Measurements from ENCODE around the gene LOXHD1.

Gene LOXHD1

GRCh38 chr18:46649071-46649862 is 7.8 kb downstream of the LOXHD1 start:
- Histone ChIP-seq H3K27me3 (ENCODE audit: control insufficient read depth, insufficient read depth, low read length) (no peaks in the 10 kb centered on the region; the same call in 1 of the 2 replicates), H3K9me3 (ENCODE audit: control insufficient read depth, insufficient read depth, low read length) (no peaks in the 10 kb centered on the region), H3K4me1 (ENCODE audit: control insufficient read depth, insufficient read depth, low read length) (no peaks in the 10 kb centered on the region), H3K27ac (ENCODE audit: low read length) (no peak overlapping the region), H3K4me3 (ENCODE audit: low read length) (no peak overlapping the region), H3K36me3 (ENCODE audit: control insufficient read depth, insufficient read depth, low read length) (no peaks in the 10 kb centered on the region)
- no CpG with 5 or more reads among the region's 12 CpGs for WGBS (ENCODE audit: insufficient coverage, insufficient read length)
- DNase-seq (ENCODE audit: low read depth, low spot score) = no peak

- no peak overlapping the region for H3K4me3 ChIP-seq (ENCODE audit: low read length)
- H3K36me3 ChIP-seq (ENCODE audit: control insufficient read depth, insufficient read depth, low read length) = no peaks in the 10 kb centered on the region
- DNase-seq (ENCODE audit: low read depth, low spot score) = no peak
- no peaks in the 10 kb centered on the region for H3K4me1 ChIP-seq (ENCODE audit: control insufficient read depth, insufficient read depth, low read length)
- H3K9me3 ChIP-seq (ENCODE audit: control insufficient read depth, insufficient read depth, low read length) = no peaks in the 10 kb centered on the region
- no peaks in the 10 kb centered on the region for H3K27me3 ChIP-seq (ENCODE audit: control insufficient read depth, insufficient read depth, low read length)
- H3K27ac ChIP-seq (ENCODE audit: low read length) = no peak overlapping the region
- WGBS (ENCODE audit: insufficient coverage, insufficient read length) = no CpG with 5 or more reads among the region's 7 CpGs
Observed at GRCh38 chr18:46646468-46646867, 10.6 kb downstream of the LOXHD1 start.

- Histone ChIP-seq H3K4me3 (ENCODE audit: low read length) (no peak overlapping the region), H3K9me3 (ENCODE audit: control insufficient read depth, insufficient read depth, low read length) (no peaks in the 10 kb centered on the region)
- no CpG with 5 or more reads among the region's 5 CpGs for WGBS (ENCODE audit: insufficient coverage, insufficient read length)
Observed at GRCh38 chr18:46642561-46642960, 14.5 kb downstream of the LOXHD1 start.

GRCh38 chr18:46641917-46642316 is 15.1 kb downstream of the LOXHD1 start:
- WGBS (ENCODE audit: insufficient coverage, insufficient read length) = no CpG with 5 or more reads among the region's 7 CpGs
- no peaks in the 10 kb centered on the region for H3K4me1 ChIP-seq (ENCODE audit: control insufficient read depth, insufficient read depth, low read length)

More at GRCh38 chr18:46642561-46642960, 14.5 kb downstream of the LOXHD1 start:
- H3K27me3 ChIP-seq (ENCODE audit: control insufficient read depth, insufficient read depth, low read length) = no peaks in the 10 kb centered on the region
- H3K36me3 ChIP-seq (ENCODE audit: control insufficient read depth, insufficient read depth, low read length) = no peaks in the 10 kb centered on the region
- H3K27ac ChIP-seq (ENCODE audit: low read length) = no peak overlapping the region
- DNase-seq (ENCODE audit: low read depth, low spot score) = no peak
- no peaks in the 10 kb centered on the region for H3K4me1 ChIP-seq (ENCODE audit: control insufficient read depth, insufficient read depth, low read length)

GRCh38 chr18:46639386-46639785 is 17.6 kb downstream of the LOXHD1 start:
- Histone ChIP-seq H3K36me3 (ENCODE audit: control insufficient read depth, insufficient read depth, low read length) (no peaks in the 10 kb centered on the region), H3K4me1 (ENCODE audit: control insufficient read depth, insufficient read depth, low read length) (no peaks in the 10 kb centered on the region), H3K4me3 (ENCODE audit: low read length) (no peak overlapping the region), H3K27me3 (ENCODE audit: control insufficient read depth, insufficient read depth, low read length) (no peaks in the 10 kb centered on the region), H3K9me3 (ENCODE audit: control insufficient read depth, insufficient read depth, low read length) (no peaks in the 10 kb centered on the region), H3K27ac (ENCODE audit: low read length) (no peak overlapping the region)
- DNase-seq (ENCODE audit: low read depth, low spot score) = no peak
- WGBS (ENCODE audit: insufficient coverage, insufficient read length) = no CpG with 5 or more reads among the region's 6 CpGs

More at GRCh38 chr18:46641917-46642316, 15.1 kb downstream of the LOXHD1 start:
- DNase-seq (ENCODE audit: low read depth, low spot score) = no peak
- no peak overlapping the region for H3K4me3 ChIP-seq (ENCODE audit: low read length)
- no peak overlapping the region for H3K27ac ChIP-seq (ENCODE audit: low read length)
- no peaks in the 10 kb centered on the region for H3K27me3 ChIP-seq (ENCODE audit: control insufficient read depth, insufficient read depth, low read length)
- no peaks in the 10 kb centered on the region for H3K9me3 ChIP-seq (ENCODE audit: control insufficient read depth, insufficient read depth, low read length)
- no peaks in the 10 kb centered on the region for H3K36me3 ChIP-seq (ENCODE audit: control insufficient read depth, insufficient read depth, low read length)

- Histone ChIP-seq H3K27ac (ENCODE audit: low read length) (no peak overlapping the region), H3K4me1 (ENCODE audit: control insufficient read depth, insufficient read depth, low read length) (no peaks in the 10 kb centered on the region), H3K9me3 (ENCODE audit: control insufficient read depth, insufficient read depth, low read length) (no peaks in the 10 kb centered on the region), H3K27me3 (ENCODE audit: control insufficient read depth, insufficient read depth, low read length) (no peaks in the 10 kb centered on the region), H3K4me3 (ENCODE audit: low read length) (no peak overlapping the region), H3K36me3 (ENCODE audit: control insufficient read depth, insufficient read depth, low read length) (no peaks in the 10 kb centered on the region)
- WGBS (ENCODE audit: insufficient coverage, insufficient read length) = no CpG with 5 or more reads among the region's 7 CpGs
- no peak for DNase-seq (ENCODE audit: low read depth, low spot score)
Observed at GRCh38 chr18:46636040-46636630, 20.9 kb downstream of the LOXHD1 start.

- no peaks in the 10 kb centered on the region for H3K4me1 ChIP-seq (ENCODE audit: control insufficient read depth, insufficient read depth, low read length)
- DNase-seq (ENCODE audit: low read depth, low spot score) = no peak
- no peaks in the 10 kb centered on the region for H3K9me3 ChIP-seq (ENCODE audit: control insufficient read depth, insufficient read depth, low read length)
- WGBS (ENCODE audit: insufficient coverage, insufficient read length) = no CpG with 5 or more reads among the region's 8 CpGs
- H3K27ac ChIP-seq (ENCODE audit: low read length) = no peak overlapping the region
- H3K36me3 ChIP-seq (ENCODE audit: control insufficient read depth, insufficient read depth, low read length) = no peaks in the 10 kb centered on the region
- H3K27me3 ChIP-seq (ENCODE audit: control insufficient read depth, insufficient read depth, low read length) = no peaks in the 10 kb centered on the region
- H3K4me3 ChIP-seq (ENCODE audit: low read length) = no peak overlapping the region
Observed at GRCh38 chr18:46632401-46633071, 24.5 kb downstream of the LOXHD1 start.

- no peaks in the 10 kb centered on the region for H3K27me3 ChIP-seq (ENCODE audit: control insufficient read depth, insufficient read depth, low read length)
- no peaks in the 10 kb centered on the region for H3K36me3 ChIP-seq (ENCODE audit: control insufficient read depth, insufficient read depth, low read length)
- no peak overlapping the region for H3K27ac ChIP-seq (ENCODE audit: low read length)
- no peak for DNase-seq (ENCODE audit: low read depth, low spot score)
- no peaks in the 10 kb centered on the region for H3K4me1 ChIP-seq (ENCODE audit: control insufficient read depth, insufficient read depth, low read length)
- H3K4me3 ChIP-seq (ENCODE audit: low read length) = no peak overlapping the region
- H3K9me3 ChIP-seq (ENCODE audit: control insufficient read depth, insufficient read depth, low read length) = no peaks in the 10 kb centered on the region
- WGBS (ENCODE audit: insufficient coverage, insufficient read length) = no CpG with 5 or more reads among the region's 3 CpGs
Observed at GRCh38 chr18:46630991-46631390, 26.0 kb downstream of the LOXHD1 start.

GRCh38 chr18:46630160-46630559 is 26.9 kb downstream of the LOXHD1 start:
- H3K36me3 ChIP-seq (ENCODE audit: control insufficient read depth, insufficient read depth, low read length) = no peaks in the 10 kb centered on the region
- no peak overlapping the region for H3K4me3 ChIP-seq (ENCODE audit: low read length)
- no peak for DNase-seq (ENCODE audit: low read depth, low spot score)
- H3K4me1 ChIP-seq (ENCODE audit: control insufficient read depth, insufficient read depth, low read length) = no peaks in the 10 kb centered on the region
- H3K27ac ChIP-seq (ENCODE audit: low read length) = no peak overlapping the region
- no peaks in the 10 kb centered on the region for H3K9me3 ChIP-seq (ENCODE audit: control insufficient read depth, insufficient read depth, low read length)
- WGBS (ENCODE audit: insufficient coverage, insufficient read length) = no CpG with 5 or more reads among the region's 4 CpGs
- H3K27me3 ChIP-seq (ENCODE audit: control insufficient read depth, insufficient read depth, low read length) = no peaks in the 10 kb centered on the region

- Histone ChIP-seq H3K36me3 (ENCODE audit: control insufficient read depth, insufficient read depth, low read length) (no peaks in the 10 kb centered on the region), H3K27me3 (ENCODE audit: control insufficient read depth, insufficient read depth, low read length) (no peaks in the 10 kb centered on the region), H3K27ac (ENCODE audit: low read length) (no peak overlapping the region), H3K9me3 (ENCODE audit: control insufficient read depth, insufficient read depth, low read length) (no peaks in the 10 kb centered on the region), H3K4me1 (ENCODE audit: control insufficient read depth, insufficient read depth, low read length) (no peaks in the 10 kb centered on the region), H3K4me3 (ENCODE audit: low read length) (no peak overlapping the region)
- no CpG with 5 or more reads among the region's 5 CpGs for WGBS (ENCODE audit: insufficient coverage, insufficient read length)
- no peak for DNase-seq (ENCODE audit: low read depth, low spot score)
Observed at GRCh38 chr18:46629361-46629760, 27.7 kb downstream of the LOXHD1 start.

All from iPS DF 6.9 (cell line).